GM21423 (cell line): ENCODE data around the gene CMAS.
"Not testable (repeated sequence)": the region's sequence is repeated elsewhere in the genome, so short reads cannot be mapped to it uniquely, and the experiment has no call there.

Experiments used
- ATAC-seq: cut with Tn5 transposase; IDR thresholded peaks from one replicate; pipeline ENCODE4 v1.9.1; 2021; ENCODE audit warnings: mild to moderate bottlenecking, moderate library complexity; ENCODE audit not compliant: unreplicated experiment

Gene CMAS

DNA sequence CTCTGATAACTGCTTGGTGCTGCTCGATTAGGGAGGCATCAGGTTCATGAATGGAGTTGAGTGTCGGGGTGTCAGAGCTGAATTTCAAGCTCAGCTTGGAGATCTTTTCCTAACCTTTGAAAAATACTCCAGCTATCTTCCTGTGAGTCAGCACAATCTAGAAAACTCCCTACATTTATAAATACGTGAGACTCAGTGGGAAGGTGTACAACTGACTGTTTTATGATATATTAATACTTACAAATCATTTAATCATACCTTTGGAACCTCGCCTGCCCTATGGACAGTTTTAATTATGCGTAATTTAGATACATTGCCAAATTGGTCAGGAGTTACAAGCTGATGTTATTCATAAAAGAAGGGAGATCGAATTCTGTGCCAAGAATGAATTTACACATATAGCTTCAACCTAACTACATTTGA, 961 bp downstream of the CMAS start:
- no peak for ATAC-seq

DNA sequence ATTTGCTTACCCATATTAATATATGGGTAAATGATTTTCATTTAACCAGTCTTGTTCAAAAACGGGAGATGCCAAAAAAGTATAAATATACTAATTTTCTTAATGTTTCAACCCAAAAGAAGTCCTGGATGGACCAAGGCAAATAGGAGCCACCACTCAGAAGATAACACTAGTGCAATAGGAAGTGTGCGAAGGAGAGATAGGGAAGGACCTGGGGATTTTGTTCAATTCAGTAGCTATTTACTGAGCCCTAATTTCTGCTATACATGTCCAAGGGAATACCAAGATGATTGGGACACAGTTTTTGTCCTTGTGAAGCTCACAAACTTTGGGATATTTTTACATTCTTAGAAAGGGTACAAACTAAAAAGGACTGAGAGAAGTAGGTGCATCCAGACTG, 1.5 kb downstream of the CMAS start:
- ATAC-seq: no peak

DNA sequence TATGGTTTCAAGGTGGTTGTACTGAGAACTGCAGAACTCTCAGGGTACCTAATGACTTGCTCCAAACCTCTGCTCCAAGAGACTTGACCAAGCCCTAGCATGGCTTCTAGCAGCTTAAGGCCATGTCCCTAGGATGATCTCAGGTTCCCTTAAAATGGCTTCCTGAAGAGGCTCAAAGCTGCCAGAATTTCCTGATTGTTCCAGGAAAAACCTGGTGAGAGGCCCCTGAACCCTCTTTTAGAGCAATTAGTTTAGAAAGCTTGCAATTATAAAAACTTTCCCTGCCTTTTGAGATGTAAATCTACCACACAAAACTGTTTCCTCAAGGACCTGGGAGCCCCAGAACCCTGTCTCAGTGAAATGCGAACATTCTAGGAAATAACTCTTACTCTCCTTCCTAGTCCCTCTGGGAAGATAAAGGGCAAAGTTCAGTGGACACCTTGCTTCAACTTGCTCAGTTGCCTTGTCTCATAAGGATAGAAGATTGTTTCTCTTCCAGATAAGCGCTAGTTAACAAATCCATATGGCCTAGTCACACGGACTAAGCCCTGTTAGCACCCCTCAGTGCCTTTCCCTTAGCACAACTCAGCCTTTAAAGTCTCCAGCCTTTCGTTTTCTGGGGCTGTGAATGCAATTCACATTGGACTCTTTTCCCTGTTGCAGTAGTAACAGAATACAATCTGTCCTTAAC, 2.5 kb downstream of the CMAS start:
- ATAC-seq: no peak

DNA sequence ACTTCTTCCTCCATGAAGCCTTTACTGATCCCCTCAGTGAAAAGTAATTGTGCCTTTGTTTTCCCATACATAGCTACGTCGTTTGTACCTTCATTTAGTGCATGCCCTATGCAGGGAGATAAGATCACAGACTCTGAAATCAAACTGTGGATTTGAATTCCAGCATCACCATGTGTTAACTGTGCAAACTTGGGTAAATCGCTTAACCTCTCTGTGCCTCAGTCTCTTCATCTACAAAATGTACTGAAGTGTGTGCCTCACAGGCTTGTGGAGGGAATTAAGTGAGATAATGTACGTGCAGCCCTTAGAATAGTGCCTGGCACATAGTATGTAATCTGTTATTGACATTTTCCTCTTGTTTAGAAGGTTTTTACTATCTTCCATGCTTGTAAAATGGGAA, 4.1 kb downstream of the CMAS start:
- no peak for ATAC-seq

DNA sequence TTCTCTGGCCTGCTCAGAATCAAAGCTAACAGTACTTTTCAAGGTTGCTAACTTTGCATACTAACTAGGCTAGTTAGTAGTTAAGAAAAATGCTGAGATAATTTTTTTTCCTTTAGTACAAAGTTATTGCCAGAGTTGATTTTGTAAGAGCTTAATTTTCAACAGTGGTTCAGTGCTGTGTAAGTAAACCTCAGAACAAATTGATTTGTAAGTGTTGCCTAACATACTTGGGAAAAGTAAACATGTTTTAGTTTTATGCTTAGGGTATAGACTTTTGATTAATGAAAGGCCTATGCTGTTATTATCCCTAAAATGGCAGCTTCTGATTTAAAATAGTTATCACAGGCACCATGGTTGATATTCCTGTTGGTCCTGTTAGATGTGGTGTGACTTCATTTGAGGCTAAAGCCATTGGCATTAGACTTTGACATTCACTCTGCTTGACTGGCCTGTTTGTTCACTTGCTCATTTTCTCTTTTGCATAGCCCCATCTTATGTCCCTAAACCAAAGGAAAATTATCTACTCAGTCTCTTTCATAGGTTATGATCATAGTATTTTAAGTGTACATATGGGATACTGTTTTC, 5.2 kb downstream of the CMAS start:
- no peak for ATAC-seq

DNA sequence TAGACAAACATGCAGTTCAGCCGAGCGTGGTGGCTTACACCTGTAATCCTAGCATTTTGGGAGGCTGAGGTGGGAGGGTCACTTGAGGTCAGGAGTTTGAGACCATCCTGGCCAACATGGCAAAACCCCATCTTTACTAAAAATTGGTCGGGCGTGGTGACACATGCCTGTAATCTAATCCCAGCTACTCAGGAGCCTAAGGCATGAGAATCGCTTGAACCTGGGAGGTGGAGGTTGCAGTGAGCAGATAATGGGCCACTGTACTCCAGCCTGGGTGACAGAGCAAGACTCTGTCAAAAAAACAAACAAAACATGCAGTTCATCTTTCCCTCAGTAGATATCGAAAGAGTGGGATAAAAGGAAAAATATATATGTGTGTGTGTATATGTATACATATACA, 7.0 kb downstream of the CMAS start:
- ATAC-seq: not testable (repeated sequence)

DNA sequence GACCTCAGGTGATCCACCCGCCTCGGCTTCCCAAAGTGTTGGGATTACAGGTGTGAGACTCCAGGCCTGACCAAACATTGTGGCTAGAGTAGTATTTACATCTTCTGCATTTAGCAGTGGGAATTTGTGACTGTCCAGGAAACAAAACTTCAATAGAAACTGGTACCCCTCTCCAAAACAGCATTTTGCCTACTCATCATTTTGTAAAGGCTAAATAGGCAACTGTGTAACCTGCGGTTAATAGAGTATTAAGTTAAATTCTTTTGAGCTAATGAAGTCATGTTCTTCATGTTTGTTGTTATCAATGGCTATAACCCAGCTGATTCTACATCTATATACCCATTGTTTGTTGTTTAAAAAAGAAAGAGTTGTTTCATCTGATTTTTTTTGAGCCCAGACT, 8.1 kb downstream of the CMAS start:
- no peak for ATAC-seq

DNA sequence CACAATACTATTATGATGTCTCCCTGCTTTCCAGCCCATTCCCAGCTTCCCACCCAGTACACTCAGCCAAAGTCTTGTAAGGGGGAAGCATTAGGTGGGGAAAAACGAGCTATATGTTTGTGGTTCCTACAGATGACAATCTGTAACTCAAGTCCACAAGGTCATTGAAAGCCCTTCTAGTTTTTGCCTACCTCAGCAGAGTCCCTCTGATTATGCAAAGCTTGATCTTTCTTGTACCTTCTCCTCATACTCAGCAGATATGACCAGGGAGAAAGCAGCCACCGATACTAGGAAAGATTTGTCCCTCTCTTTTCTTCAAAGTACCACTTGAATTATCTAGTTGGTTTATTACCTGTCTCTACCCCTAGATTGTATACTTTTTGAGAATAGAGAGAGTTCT, 10.6 kb downstream of the CMAS start:
- no peak for ATAC-seq

DNA sequence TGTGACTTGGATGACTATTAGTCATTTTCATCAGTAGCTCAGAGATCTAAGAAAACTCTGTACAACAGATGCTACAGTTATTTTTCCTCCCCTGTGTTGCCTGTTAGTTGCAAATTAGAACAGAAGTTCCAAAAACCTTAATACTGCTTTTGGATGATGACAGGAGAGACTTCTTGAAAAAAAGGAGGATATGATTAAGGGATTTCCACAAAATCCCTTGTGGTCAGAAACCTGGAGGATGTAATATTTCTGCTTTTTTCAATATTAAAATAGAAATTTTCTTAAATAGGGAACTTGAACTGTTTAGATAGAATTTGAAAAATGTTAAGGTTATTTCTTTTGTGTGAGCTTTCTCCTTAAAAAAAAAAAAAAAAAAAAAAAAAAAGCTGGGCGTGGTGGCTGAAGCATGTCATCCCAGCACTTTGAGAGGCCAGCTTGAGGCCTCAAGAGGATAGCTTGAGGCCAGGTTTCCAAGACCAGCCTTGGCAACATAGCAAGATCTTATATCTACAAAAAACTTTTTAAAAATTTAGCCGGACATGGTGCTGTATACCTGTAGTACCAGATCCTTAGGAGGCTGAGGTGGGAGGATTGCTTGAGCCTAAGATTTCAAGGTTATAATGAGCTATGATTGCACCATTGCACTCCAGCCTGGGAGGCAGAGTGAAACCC, 14.1 kb downstream of the CMAS start:
- no peak for ATAC-seq

DNA sequence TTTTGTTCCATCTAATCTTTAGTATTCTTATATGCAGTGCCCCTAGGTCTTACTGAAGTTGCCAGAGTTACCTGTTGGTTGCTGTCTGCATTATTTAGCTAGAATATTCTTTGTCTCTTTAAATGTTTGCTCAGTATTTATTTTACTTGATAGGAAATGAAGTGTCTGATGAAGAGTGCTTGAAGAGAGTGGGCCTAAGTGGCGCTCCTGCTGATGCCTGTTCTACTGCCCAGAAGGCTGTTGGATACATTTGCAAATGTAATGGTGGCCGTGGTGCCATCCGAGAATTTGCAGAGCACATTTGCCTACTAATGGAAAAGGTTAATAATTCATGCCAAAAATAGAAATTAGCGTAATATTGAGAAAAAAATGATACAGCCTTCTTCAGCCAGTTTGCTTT, 18.9 kb downstream of the CMAS start:
- no peak for ATAC-seq

DNA sequence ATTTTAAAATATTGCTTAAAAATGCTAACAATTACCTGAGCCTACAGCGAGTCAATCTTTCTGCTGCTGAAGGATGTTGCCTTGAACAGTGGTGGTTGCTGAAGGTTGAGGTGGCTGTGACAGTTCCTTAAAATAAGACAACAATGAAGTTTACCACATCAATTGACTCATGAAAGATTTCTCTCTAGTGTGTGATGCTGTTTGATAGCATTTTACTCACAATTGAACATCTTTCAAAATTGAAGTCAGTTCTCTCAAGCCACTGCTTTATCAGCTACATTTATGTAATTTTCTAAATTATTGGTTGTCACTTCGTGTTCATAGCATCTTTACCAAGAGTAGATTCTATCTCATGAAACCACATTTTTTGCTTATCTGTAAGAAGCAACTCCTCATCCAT, 20.3 kb downstream of the CMAS start:
- ATAC-seq: no peak

DNA sequence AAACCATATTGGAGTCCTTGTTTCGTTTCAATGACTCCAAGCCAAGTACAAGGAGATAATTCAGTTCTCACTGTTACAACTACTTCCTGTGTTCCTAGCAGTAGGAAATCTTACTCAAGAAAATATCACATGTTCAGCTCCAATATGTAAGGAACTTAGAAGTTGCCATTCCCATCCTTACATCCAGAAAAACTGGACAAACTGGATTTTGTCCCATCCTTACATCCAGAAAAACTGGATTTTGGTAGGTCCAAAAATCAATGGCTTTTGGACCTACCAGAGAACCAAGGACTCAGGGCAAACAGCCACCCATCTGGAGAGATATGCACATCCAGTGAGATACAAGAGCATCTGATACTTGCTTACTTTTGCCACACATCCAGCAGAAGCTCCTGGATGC, 23.8 kb downstream of the CMAS start:
- ATAC-seq: no peak

DNA sequence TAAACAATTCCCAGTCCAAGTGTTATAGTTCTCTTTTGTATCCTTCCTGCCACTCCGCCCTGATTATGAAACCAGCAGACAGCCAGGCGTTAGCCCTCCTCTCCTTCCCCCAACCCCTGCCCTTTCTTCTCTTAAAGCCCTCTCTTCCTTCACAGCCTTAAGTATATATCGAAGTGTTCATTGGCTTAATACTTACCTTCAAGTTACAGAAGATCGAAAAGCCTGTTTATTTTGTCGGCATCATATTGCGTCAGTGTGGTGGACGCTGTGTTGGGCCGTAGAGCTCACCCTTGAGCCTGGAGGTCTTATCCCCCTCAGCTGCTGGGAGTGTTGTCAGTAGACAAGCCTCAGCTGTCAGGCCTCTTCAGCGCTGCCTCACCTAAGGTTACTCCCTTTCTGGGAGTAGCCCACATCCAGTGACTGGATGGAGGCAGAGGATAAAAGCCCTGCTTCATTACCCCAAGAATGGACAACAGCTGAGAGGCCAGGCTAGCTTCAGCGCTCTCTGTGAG, 36.2 kb downstream of the CMAS start:
- no peak for ATAC-seq

DNA sequence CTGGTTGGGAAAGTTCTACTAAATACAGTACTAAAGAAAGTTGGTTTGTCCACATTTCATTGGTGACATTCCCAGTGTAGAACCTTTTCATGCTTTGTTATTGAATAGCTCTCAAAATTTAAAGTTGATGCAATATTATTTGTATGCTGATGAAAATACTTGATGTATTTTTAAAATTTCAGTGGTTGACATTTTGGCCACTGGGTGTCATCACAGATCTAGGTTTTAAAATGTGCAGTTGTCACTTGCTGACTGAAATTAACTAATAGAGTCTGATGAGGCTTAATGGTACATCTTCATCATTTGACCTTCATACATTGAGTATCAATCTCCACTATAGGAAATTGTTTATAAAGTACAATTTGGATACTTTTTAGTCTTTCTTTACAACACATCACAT, 37.1 kb downstream of the CMAS start:
- ATAC-seq: no peak

DNA sequence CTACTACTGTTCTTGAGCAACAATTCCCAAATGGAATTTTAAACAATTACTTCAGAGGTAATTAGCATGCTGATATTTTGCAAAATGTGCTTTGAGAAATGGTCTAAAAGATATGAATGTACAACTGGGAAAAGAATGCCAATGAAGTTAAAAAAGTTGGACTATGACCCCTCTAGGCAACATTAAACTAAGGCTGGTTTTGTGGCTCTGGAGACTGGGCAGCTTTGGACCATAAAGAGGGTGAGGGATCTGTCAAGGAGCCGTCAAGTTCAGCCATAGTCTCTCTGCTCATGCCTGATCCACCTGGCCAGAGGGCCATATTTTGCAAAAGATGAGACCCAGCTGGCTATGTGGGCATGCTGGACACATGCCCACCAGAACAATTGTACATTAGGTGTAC, 38.8 kb downstream of the CMAS start:
- no peak for ATAC-seq

DNA sequence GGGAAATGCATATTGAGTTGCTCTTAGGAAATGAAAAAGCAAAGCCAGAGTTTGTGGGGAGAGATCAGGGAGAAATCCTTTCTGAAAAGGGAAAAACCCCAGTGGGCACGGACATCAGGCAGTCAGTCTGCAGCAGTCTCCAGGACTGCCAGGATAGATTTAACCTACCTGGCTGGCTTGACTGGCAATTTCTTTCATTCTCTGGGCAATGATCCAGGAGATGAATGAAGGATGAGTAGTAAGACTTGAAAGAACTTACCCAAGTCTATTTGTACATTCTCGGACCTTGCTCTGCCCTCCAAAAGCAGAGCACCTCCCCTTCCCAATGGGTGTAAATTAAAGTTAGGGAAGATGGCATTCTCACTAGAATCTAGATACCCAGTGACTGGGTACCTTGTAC, 42.9 kb downstream of the CMAS start:
- no peak for ATAC-seq

DNA sequence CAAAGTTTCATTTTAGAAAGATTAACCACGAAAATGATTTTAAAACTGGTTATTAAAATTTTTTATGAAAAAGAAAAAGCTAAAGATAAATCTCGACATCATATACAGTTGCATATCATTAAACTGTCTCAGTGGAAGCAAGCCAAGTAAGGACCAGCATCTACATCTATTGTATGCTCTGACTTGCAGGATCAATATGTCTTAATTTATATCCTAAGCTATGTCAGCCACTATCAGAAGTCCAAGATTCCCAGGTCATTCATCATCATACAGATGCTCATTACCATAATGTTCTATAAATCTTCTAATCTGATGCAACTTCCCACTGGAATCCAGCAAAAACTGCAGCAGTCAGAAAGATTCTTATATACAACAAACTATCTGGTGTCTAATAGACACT, 43.5 kb downstream of the CMAS start:
- ATAC-seq: no peak

DNA sequence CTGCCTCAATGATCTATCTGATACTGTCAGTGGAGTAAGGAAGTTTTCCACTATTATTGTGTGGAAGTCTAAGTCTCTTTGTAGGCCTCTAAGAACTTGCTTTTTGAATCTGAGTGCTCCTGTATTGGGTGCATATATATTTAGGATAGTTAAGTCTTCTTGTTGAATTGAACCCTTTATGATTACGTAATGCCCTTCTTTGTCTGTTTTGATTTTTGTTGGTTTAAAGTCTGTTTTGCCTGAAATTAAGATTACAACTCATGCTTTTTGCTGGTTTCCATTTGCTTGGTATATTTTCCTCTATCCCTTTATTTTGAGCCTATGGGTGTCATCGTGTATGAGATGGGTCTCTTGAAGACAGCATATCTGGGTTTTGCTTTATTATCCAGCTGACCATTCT, 53.0 kb downstream of the CMAS start:
- ATAC-seq: not testable (repeated sequence)

DNA sequence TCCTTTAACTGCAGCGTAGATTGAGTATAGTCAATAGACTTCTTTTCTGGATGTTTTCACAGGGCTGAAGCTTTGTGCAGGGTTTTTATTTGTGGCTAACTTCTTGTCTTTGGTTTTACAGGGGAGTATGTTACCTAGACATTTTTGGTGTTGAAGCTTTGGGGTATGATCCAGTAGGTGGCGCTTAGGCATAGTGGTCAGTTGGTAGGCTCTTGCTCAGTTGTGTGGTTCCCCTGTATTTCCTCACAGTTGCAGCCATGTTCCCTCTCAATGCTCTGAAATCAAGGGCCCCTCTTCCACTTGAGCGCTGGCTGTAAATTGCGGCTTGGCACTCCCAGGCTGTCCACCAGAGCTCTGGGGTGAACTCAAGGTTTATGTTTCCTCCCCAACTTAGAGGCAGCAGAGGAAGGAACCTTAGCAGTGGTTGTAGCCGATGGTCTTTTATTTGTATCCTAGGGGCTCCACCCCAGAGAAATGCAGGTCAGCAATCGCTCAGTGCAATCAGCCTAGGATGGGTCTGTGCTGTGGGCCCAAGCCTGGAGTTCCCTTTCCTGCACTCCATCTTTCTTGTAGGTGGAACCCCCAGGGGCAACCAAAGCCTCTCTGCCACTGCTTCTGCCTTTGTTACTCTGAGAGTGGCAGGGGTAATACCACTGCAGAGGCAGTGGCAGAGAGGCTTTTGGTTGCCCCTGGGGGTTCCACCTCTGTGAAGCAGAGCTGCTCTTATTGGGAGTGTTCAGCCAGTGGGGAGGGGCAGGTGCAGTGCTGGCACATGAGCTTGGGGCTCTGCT, 55.1 kb downstream of the CMAS start:
- peak; percentile 59 for ATAC-seq

DNA sequence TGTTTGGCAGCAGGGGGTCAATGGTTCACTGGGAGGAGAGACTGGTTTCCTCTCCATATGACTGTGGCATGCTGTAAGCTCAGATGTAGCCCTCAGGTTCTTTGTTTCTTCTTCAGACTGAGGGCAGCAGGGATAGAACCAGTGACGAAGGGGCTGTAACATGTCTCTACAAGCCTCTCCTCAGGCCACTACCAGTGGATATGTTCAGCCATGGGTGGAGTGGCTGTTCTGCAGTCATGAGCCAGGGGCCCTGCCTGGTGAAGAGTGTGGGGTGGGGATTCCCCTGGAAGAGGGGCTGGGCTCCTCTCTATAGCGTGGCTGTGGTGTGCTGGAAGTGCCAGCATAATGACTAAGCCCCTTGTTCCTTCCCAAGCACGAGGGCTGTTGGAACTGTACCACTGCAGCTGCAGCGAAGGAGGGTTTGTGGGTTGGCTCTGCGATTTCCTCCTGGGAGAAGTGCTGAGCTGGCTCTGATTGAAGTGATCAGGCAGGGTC, 55.8 kb downstream of the CMAS start:
- peak; percentile 45 for ATAC-seq

DNA sequence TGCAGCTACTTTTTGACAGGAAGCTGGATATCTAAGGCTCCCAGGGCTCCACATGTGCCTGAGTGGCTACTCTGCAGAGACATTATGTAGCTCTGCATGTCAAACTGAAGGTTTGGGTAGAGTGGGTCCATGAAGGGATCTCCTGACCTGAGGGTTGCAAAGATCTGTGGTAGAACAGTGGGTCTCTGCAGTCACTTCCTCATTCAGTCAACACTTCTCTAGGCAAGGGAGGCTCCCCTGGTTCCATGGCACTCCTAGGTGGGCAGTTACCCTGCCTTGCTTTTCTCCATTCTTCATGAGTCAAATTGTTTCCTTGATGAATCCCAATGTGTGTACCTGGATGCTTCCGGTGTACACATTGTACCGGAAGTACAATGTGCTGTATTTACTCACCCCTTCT, 57.4 kb downstream of the CMAS start:
- ATAC-seq: no peak
